WI38 (cell line): ENCODE results near the gene OLIG3.

ENCODE experiments used
- H3K4me3 ChIP-seq: 2 replicates; pipeline ENCODE4 v1.5.1; 2011; ENCODE audit warnings: low read depth, mild to moderate bottlenecking, control low read depth, low read length
- CTCF ChIP-seq: IDR thresholded peaks from 2 replicates; pipeline ENCODE4 v1.5.1; 2012; ENCODE audit warnings: low read depth, mild to moderate bottlenecking, control low read depth, low read length

OLIG3 gene

GRCh38 chr6:137490006-137490905 is 3.9 kb downstream of the OLIG3 start:
- no peak overlapping the region for H3K4me3 ChIP-seq
- no peak for TF ChIP-seq CTCF

DNA sequence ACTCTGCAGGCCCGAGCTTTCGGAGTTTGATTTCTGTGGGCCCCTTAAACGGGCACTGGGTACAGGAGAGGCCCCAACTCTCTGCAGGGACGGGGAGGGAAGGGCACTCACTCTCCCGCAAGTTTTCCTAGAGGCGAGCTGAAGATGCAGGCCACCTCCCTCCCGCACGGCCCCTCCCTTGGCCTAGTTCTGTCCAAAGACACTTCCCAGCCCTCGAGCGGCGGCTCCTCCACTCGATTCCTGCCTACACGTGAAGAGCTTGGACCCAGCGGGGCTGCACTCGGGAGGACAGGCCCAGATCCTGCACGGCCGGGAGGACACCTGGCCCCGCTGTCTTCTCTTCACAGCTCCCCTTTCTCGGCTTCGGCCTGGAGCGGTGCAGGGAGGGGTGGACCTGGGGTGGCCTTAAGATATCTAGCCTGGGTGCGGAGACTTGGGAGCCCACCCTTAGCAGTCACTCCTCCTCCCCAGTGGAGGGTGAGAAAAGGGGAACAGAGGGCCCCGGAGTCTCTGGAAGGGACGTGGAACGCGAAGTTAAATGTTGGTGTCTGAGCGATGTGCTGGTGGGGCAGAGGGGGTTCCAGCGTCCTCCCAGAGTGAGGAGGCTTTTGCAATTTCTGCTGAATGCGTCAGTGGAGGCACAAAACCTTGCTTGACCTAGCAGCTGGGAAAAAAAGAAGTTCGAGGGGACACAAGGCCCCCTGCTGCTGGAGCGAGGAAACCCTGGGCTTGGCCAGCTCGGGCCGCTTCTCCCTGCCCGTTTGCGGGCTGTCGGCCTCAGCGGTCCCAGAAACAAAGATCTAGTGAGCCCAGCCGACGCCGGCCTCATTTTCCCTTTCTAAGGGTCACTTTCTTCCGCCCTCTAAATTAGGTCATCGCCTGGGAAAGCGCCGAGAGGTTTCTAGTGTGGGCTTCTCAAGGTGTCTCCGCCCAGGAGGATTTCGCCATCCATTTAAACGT is 4.9 kb downstream of the OLIG3 start:
- no peak for TF ChIP-seq CTCF
- no peak overlapping the region for H3K4me3 ChIP-seq

- no peak overlapping the region for H3K4me3 ChIP-seq
- TF ChIP-seq CTCF: no peak
These were observed 5.8 kb downstream of the OLIG3 start for GRCh38 chr6:137488150-137489045.

DNA sequence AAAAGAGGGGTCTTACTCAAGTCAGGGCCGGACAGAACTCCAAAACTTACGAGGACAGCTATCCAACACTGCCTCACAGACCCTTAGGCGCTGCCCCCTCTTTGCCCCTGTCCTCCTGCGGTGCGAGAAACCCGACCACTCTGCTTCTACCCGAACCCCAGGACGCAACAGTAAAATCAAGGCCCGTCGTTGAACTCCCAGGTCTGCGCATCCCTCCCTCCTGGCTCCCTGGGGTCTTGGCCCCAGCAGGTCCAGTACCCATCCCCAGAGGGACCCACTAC is 6.4 kb downstream of the OLIG3 start:
- no peak for TF ChIP-seq CTCF
- H3K4me3 ChIP-seq: no peak overlapping the region

- no peak for TF ChIP-seq CTCF
- no peak overlapping the region for H3K4me3 ChIP-seq
These were observed 6.9 kb downstream of the OLIG3 start for GRCh38 chr6:137487181-137487868.

GRCh38 chr6:137486416-137486815 is 7.8 kb downstream of the OLIG3 start:
- no peak for TF ChIP-seq CTCF
- H3K4me3 ChIP-seq: no peak overlapping the region
